ENCODE measurements around the gene ZNF785.
A peak's percentile ranks its signal among the peaks of the same experiment; 100 is the strongest.
"Not testable (repeated sequence)": the region's sequence is repeated elsewhere in the genome, so short reads cannot be mapped to it uniquely, and the experiment has no call there.

ZNF785 gene

DNA sequence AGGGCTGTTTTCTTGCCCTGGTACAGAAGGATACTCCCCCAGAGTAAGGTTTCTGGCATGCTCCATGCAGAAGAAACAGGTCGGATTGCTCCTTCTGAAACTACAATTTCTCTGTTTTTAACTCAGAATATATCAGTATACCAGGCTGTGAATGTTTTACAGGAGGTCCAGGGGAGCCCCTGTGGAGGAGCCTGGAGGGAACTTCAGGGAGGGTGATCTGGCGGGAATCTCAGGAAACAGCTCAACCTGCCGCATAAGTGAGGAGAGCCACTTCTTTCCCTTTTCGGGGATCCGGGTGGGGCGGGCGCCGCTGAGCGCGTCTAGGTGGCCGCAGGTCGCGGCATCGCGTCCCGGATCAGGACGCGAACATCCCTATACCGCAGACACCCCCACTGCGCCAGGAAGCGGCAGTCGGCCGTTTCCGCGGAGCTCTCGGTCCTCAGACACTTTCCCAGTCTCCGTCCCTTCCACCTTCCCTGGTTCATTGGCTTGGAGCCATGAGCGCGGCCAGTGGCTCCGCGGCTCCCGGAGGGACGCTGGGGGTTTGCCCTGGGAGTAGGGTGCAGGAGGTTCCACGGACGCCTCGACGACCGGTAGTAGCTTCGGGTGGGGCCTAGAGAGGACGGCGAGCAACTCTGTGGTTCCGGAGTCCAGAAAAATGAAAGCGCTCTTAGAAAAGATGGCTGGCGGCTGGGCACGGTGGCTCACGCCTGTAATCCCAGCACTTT, 24.2 kb downstream of the ZNF785 start:
- no peak for DNase-seq

GRCh38 chr16:30559690-30560089, 25.8 kb downstream of the ZNF785 start:
- no peak for DNase-seq

DNA sequence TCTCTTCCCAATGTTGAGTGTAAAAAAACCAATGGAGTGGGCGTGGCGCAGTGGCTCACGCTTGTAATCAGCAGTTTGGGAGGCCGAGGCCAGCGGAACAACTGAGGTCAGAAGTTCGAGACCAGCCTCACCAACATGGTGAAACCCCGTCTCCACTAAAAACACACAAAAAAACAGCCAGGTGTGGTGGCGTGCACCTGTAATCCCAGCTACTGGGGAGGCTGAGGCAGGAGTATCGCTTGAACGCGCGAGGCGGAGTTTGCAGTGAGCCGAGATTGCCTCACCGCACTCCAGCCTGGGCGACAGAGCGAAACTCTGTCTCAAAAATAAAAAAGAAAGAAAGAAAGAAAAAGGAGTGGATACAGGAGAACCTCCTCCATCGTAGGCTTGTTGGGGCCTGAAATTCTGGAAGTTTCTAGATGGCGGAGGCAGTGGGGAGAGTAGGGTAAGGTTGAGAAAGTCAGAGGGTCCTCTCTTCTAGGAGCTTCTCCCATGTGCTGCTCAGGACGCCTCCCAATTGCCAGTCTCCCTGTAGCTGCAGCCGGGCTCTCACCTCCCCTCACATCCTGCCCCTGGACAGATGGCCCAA, 26.6 kb downstream of the ZNF785 start:
- no peak for DNase-seq

DNA sequence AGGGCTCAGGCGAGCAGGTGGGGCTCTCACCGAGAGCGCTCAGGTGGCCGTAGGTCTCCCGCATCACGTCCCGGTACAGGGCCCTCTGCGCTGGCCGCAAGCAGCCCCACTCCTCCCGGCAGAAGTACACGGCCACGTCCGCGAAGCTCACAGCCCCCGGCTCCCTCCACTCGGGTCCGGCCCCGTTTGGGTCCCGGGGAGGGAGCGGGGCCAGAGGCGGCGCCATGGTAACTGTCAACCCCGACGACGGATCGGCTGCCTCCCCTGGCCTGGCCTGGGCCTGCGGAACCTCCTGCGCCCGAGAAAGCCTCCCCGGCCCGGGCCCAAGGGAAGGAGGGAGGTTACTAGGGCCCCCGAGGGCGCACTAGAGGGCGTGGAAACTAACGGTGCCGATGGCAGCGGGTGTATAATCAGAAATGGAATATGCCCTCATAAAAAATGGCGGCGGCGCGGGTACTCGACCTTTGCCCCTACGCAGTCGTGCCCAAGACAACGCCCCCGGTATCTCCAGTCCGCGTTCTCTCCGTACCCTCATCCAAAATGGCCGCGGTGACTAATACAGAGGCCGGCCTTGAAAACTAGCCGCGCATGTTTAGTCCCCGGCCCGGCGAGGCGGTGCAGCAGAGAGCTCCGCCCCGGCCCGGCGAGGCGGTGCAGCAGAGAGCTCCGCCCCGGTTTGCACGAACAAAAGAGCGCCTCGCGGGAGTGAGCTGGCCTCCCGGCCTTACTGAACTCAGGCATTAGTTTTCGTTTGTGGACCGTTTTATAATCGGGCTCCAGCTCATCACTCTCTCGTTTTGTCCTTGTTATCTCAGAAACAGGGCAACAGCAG, 27.3 kb downstream of the ZNF785 start, which contains the start of gene ZNF764:
TSS of gene ZNF764 (minus strand) at position 418 of the 832 bp plus-strand sequence. CDS start at position 226, 192 bp downstream.
- peak; percentile 97 for DNase-seq

DNA sequence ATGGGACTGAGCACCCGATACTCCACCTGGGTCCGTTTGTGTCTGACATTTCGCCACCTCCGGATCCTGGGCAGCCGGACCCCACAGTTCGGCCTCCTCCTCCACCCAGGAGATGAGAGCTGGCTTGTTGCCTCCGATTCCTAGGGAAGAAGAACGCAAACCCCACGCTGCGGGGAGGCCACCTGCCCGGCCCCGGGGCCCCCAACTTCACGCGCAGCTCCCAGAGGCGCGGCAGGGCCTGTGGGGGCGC, 27.9 kb downstream of the ZNF785 start:
- no peak for DNase-seq

- DNase-seq, result no peak
Observed at GRCh38 chr16:30556125-30556473, 29.4 kb downstream of the ZNF785 start.

DNA sequence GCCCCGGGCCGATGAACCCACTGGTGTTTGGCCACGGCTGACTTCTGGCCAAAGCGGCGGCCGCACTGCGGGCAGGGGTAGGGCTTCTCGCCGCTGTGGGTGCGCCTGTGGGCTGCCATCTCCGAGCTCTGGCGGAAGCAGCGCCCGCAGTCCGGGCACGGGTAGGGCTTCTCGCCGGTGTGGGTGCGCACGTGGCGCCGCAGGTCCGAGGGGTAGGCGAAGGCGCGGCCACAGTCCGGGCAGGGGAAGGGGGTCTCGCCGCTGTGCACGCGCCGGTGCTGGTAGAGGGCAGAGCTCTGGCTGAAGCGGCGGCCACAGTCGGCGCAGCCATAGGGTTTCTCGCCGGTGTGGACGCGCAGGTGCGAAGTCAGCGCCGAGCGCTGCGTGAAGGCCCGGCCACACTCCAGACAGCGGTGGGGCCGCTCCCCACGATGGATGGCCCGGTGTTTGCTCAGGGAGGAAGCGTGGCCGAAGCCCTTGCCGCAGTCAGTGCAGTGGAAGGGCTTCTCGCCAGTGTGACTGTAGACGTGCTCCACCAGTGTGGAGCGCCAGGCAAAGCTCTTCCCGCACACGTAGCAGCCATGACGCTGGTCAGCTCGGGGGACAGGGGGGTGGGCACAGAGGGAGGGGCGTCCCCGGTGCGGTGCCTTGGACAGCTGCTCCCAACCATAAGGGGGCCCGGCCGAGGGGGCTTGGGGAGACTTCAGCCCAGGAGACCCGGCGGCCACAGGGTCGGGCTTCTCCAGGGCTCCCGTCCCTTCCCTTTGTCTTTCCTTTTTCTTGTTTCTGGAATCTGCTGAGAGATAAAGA, 30.0 kb downstream of the ZNF785 start:
- DNase-seq, result no peak

- DNase-seq, result no peak
Observed at GRCh38 chr16:30554557-30555314, 30.8 kb downstream of the ZNF785 start.

GRCh38 chr16:30553393-30553899, 32.1 kb downstream of the ZNF785 start:
- DNase-seq, result no peak

- DNase-seq, result no peak
Observed at GRCh38 chr16:30552956-30553355, 32.5 kb downstream of the ZNF785 start.

GRCh38 chr16:30551781-30552180, 33.7 kb downstream of the ZNF785 start:
- peak; percentile 63 for DNase-seq

DNA sequence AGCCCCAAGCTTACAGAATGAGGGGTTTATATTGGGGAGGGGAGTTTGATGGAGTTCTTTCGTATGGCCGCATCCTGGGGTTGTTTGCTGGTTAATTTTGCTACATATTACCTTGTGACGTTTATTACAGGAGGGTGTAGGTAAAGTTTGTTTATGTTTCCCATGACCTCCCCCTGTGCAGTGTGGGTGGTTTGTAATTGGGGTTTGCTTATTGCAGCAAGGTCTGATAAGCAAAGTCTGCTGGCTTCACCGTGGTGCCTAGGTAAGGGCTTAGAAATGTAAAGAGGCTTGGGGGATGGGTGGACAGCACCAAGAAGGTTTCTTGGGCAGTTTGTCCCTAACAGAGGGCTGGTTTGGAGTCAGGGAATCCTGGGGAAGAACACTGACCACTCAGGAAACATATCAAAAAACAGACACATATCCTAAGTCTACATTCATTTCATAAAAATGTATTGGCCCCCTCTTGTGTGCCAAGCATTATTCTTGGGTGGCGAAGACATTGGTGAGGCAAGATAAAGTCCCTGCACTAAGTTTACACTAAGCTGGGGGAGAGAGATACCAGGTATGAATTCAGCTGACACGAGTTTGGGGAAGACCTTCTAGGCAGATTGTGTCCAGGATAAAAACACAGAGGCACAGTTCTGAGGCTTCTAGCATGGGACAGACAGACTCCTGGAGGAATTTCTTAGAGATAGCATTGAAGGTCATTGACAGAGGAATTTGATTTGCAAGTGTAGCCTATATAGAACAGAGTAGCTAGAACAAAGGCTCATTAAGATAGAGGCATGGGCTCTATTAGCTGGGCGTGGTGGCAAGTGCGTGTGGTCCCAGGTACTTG, 36.9 kb downstream of the ZNF785 start:
- DNase-seq, result no peak

DNA sequence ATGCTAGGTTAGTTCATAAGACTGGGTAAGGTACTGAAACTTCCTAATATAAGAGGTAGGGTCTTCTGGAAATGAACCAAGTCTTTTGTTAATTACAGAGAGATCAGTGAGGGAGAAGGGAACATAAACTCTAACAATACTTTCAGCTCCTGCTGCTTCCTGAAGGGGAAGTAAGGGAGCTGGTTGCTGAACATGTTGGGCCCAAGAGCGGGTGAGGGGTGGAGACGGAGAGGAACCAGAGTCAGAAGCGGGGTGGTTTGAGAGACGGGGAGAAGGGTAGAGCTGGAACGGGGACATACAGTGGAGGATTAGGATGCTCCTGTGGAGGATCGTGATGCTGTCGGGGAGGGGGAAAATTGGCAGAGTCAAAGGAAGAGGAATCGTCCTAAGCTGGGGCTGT, 39.4 kb downstream of the ZNF785 start:
- no peak for DNase-seq

GRCh38 chr16:30543067-30543466, 42.4 kb downstream of the ZNF785 start:
- no peak for DNase-seq

GRCh38 chr16:30541502-30542329, 43.8 kb downstream of the ZNF785 start:
- DNase-seq, result no peak

GRCh38 chr16:30540916-30541464, 44.5 kb downstream of the ZNF785 start:
- DNase-seq, result not testable (repeated sequence)

DNA sequence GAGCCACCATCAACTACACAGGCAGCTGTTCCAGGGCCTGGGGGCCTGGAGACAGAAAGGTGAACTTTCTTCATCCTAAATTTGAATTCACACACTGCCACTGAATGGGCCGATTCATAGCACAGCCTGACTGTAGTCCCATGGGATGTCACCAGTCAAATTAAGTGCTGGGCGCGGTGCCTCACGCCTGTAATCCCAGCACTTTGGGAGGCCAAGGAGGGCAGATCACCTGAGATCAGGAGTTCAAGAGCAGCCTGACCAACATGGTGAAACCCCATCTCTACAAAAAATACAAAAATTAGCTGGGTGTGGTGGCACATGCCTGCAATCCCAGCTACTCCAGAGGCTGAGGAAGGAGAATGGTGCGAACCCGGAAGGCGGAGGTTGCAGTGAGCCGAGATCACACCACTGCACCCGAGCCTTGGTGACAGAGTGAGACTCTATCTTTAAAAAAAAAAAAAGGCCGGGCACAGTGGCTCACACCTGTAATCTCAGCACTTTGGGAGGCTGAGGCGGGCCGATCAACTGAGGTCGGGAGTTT, 45.4 kb downstream of the ZNF785 start:
- DNase-seq, result not testable (repeated sequence)

DNA sequence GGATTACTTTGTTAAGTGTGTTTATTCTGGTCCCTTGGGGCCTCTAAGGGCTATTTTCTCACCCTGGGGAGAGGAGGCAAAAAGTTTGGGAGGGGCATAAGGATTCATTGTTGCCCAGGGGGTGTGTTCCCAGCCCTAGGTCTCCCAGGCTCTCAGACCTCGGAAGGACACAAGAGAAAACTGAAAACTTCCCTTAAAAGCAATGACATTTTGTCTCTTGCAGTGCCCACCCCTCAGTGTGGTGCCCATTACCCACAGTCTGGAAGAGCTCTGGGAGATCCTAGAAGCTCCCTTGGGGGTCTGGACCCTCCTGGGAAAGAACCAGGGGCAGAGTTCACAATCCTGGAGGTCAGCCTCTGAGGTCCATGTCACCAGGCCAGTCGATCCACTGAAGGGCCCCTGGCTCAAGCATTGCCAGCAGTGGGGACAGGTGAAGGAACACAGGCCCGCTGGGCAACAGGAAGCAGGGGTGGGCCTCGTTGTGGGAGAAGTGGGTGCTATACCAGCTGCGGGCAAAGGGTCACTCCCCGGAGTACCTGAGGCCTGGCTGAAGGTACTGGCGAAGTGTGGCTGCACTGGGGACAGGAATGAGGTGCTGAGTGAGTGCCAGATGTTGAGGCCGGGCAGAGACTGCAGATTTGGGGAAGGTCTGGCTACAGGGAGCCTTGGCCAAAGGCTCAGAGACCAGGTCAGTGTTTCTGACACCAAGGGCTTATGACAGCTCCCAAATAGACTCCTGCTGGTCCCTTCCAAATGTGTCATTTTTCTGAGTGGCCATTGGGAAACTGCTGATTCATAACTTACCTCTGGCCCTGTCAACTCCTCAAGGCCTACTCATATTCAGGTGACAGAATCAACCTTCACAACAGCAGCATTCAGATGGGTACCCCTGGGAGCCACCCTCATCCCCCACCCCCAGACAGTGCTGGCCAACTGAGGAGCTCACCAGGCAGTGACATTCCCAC, 46.2 kb downstream of the ZNF785 start:
- DNase-seq, result no peak
